Kidney tubule cell (primary cell): Measurements from ENCODE around the gene C17orf100.
"Not testable (repeated sequence)": the region's sequence is repeated elsewhere in the genome, so short reads cannot be mapped to it uniquely, and the experiment has no call there.

Source experiments
- DNase-seq: peaks from one replicate; pipeline ENCODE4 v3.0.0-alpha.2; 2018; ENCODE audit warnings: low spot score

C17orf100 gene

DNA sequence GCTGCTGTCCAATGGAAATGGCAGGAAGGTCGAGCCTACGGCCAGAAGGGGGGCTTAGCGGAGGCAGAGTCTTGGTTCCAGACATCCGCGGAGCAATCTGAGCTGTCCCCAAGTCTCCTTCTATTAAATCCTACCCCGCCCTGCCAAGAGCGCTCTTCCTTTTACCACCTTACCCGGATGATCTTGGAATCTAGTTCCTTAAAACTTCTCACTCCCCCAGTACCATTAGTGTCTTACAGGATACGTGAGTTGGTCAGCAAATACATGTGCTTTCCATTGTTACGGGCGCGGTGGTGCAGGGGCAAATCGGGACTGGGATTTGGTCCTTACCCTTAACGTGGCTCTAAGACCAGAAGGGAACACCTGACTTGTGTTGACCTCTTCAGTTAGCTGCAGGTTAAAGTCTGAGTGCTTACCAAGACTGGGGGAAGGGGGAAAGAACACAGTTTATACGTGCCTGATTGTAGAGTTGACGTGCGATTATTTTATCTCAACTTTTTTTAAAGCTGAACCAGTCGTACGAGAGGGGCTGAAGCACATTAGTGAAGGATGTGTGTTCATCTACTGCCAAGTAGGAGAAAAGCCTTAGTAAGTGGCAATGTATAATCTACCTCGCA, 10.2 kb upstream of the C17orf100 start:
- DNase-seq: no peak

DNA sequence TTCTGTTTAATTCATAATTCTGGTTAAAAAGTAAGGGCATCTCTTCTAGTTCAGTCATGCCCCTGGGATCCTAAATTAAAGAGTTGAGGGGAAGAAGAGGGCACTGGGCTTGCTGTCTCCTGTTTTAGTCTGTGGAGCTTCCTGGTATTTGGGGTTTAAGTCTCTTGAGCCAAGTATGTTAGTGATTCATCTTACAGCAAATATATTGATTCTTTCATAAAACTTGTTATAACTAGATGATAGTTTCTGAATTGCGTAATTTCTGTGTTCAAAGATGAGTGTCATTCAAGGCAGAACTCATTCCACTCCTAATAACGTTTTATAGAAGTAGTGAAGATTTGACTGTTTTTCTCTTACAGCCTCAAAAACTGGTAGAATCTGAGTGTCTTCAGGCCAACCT, 9.0 kb upstream of the C17orf100 start:
- DNase-seq: no peak

DNA sequence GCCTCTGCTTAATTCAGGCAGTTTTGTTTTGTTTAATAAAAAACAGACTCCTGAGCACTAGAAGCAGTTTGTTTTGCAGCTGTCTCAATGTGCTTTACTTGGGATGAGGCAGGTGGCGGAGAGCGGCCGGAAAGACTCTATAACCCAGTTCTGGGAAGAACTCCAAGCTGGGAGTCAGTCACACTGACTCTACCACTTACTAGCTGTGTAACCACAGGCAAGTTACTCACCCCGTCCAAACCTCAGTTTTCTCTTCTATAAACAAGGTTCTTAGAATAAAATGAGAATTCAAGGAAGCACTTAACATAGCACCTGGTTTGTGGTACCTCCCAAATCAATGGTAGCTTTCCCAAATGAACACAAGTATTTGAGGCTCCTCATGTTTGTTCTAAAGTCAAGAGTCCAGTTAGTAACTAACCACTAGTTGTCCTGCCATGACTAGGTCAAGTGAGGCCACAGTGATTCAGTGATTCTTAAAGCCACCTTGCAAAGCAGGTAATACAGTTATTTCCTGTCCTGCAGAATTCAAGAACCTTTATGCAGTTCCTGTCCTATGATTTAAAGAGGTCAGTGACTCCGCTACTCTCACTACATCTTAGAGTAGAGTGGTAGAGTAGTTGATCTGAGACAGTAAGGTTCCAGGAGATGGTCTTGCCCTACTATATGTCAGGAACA, 8.0 kb upstream of the C17orf100 start:
- peak; percentile 28 for DNase-seq

DNA sequence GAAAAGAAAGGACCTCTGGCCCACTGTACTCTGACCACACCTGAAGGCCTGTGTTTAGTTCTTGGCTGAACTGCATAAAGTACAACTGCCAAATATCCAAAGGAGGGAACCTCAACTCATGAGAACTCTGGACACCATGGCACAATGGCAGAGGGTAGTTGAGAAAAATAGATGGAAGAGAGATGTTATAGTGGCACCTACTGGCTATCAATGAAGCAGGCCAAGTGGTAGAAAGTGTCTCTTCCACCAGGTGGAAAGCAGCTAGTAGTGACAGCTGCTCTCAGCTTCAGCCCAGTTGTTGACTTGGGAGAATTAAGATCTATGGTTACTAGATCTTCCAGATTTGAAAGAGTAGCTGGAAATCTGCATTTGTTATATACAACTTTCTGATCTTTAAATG, 3.4 kb upstream of the C17orf100 start:
- peak; percentile 35 for DNase-seq

DNA sequence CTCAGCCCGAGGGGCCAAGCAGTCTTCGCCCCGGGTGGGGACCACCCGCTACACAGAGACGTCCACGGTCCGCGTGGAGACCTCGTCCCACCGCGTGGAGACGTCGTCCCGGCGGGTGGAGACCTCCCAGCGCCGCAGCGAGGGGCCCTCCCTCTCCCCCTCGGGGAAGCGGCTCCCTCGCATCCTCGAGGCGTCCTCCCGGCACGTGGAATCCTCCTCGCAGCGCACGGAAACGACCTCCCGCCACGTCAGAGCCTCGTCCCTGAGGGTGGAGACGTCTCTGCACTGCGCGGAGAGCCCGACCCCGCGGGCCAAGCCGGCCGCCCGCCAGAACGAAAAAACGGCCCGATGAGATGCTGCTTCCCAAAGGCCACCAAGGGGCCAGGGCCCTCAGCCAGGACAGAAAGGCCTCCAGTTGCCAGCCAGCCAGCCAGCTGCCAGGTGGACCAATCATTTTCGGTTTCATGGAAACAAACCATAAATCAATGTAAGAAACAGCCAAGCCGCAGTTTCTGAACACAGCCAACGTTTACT, 424 bp downstream of the C17orf100 start:
- DNase-seq: peak; percentile 52

DNA sequence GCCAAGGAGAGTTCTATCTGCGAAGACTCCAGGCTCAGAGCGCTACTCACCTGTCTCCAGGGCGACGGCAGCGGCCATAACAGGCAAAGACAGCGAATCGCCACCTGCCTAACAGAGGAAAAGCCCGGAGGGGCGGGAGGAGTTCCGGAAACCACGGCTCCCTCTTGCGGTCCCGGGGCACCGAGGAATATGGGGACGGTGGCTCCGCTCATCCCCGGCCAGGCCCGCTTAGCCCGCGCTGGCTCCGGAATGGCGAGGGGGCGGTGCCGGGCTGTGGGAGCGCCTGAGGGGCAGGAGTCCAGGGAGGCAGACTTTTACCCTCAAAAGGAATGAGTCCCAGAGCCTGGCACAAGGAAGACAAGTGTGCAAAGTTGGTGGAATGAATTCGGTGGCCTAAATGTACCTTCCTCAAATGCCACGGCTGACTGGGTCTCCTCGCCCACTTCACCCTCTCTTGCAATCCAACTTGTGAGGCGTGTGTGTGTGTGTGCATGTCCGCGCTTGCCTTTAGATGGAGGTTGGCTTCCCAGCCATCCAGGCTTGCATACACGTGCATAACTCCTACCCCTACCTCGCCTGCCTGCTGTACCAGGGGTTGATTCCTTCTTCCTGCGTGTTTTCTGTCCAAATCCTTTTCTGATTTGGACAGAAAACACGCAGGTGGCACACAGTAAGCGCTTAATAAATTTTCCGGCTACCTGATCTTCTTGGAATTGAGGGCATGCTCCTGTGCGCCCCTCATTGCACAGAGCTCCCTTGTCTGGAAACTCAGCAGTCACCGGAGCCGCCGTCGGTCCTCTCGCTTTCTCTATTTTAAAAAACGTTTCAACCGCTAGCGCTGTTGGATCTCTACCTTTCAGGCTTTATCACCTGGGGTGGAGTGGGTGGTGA, 3.5 kb downstream of the C17orf100 start:
- peak; percentile 80 for DNase-seq

DNA sequence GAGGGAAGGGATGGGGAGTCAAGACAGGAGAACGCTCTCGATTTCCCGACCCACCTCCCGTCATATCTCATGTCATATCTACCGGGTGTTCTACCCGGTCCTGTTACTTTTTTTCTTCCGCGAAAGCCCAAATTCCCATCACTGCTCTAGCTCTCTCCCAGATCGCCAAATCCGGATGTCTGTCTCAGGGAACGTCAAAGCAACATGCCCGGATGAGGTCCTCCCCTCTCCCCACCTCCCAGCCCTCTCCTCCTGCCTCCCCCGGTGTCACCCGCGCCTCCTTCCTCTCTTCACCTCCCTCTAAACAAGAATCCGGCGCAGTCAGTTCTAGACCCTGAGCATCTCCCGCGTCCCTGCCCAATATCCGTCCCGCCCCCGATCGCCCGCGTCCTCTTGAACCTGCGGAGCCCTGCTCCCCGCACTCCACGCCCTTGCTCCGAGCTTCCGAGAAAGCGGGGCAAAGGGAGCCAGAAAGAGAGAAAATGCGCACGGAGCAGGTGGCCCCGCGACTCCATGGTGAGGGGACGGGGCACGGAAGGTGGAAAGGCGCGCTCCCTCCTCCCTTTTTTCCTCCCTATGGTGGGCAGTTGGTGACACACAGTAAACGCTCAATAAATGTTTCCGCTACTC, 4.3 kb downstream of the C17orf100 start:
- not testable (repeated sequence) for DNase-seq

DNA sequence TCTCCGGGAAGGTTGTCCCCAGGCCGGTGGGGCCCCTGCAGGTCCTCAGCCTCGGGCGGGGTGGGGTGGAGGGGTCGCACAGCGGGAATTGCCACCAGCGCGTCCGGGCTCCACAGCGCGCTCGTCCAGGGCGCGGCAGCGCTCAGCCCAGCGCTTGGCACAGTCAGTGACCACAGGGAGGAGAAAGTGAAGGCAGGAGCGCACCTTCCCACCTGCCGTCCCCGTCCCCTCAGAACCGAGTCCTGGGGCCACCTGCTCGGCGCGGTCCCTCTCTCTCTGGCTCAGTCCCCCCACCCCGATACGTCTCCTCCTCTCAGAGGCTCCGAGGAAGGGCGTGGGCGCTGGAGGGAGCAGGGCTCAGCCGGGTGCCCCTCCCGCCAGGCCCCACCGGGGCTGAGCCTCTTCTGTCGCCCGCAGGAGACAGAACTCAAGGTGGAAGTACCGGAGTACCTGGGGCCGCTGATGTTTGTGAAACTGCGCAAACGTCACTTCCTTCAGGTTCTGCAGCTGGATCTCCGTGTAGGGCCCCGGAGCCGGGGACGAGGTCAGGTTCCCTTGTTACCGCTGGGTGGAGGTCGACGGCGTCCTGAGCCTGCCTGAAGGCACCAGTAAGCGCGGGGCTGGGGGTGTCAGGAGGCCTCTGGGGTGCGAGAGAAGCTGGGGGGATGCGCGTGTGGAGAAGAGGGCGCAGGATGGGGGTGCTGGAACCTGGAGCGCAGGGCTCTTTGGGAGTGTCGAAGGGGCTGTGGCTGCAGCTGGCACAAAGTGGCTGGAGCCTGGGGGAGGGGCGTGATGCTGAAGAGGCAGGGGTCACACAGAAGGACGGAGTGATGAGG, 5.5 kb downstream of the C17orf100 start:
- peak; percentile 31 for DNase-seq

DNA sequence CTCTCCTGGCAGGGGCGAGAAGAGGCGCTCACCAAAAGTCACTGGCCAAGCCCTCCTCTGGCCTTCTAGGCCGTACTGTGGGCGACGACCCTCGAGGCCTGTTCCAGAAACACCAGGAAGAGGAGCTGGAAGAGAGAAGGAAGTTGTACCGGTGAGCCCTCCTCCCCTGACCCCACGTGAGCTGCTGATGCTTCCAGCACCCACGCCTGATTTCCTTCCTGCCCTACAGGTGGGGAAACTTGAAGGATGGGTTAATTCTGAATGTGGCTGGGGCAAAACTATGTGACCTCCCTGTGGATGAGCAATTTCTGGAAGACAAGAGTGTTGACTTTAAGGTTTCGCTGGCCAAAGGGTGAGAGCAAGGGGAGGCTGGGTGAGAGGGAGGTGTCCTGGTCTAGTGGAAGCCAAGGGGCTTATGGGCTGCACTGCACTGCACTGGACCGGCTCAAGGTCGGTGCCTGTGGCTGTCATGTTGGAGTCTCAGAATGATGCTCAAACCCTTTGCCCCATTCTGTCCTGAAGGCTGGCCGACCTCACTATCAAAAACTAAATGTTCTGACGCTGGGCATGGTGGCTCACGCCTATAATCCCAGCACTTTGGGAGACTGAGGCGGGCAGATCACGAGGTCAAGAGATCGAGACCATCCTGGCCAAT, 6.2 kb downstream of the C17orf100 start:
- no peak for DNase-seq

DNA sequence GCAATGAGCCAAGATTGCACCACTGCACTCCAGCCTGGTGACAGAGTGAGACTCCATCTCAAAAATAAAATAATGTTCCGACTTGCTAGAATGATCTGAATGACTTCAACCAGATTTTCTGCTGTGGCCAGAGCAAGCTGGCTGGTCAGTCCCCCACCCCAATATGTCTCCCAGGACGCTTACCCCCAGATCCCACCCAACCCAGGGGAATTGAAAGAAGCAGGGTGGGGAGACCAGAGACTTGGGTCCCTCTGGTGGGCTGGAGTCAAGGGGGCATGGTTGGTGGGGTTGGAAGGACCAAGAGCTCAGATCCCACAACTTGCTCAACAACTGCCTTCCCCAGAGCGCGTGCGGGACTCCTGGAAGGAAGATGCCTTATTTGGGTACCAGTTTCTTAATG, 6.8 kb downstream of the C17orf100 start:
- DNase-seq: not testable (repeated sequence)

DNA sequence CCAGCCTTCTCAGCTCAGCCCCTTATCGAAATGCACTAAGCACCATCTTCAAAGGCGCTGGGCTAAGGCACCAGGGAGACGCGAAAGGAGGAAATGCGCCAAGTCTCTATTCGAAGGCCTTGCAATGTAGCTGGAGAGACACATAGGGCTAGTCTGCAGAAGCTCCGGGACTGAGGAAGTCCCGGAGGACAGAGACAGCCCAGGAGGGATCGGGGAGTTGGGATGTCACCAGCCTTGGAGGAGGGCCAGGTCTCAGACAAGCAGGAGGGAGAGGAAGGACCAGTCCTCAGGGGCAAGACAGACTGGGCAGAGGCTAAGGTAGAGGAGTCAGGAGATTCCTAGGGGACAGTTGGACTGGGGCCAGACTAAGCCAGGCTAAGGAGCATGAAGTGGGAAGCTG, 8.5 kb downstream of the C17orf100 start:
- DNase-seq: no peak

DNA sequence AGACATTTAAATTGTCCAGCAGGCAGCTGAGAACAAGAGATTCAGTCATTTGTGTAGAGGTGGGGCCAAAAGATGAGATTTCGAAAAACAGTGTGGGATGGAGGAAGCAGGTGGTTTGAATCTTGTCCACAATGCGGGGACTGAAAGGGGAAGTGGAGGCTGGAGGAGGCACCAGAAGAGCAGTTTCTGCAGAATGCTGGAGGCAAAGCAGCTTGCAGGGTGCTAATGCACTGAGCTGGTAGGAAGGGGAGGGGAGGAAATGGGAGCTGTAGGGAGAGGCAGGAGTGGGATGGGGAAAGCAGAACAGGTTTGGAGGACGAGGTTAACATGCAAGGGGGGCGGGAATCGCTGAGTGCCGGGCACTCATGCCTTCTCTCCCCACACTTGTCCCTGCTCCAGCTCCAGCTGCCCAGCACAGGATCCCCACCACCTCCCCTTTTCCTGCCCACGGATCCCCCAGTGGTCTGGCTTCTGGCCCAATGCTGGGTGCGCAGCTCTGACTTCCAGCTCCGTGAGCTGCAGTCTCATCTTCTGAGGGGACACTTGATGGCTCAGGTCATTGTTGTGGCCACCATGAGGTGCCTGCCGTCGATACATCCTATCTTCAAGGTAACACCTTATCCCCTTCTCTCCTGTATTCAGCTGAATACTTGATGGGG, 9.4 kb downstream of the C17orf100 start:
- DNase-seq: no peak

DNA sequence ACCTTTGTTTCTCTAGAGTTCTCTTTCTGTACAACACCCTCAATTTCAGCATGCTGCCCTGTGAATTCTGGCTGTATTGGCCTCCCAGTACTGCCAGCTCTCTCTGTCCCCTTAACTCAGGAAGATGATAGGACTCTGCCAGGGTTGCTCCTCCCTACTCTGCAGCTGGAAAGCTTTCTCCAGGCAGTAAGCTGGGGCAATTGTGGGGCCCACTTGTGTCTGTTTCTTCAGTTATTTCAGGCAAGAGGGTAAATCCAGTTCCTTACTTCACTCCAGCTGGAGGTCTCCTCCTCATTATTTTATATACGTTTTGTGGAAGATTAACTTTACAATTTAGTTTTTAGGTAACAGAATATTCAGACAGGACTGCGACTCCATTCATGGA, 9.9 kb downstream of the C17orf100 start:
- no peak for DNase-seq

DNA sequence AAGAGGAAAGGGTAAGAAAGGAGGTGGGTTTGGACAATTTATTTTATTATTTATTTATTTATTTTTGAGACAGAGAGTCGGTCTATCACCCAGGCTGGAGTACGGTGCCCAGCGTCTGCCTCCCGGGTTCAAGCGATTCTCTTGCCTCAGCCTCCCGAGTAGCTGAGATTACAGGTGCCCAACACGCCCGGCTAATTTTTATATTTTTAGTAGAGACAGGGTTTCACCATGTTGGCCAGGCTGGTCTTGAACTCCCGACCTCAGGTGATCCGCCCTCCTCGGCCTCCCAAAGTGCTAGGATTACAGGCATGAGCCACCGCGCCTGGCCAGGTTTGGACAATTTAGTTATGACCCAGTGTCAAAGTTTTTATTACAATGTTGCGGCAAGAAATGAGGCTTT, 11.6 kb downstream of the C17orf100 start:
- DNase-seq: not testable (repeated sequence)

DNA sequence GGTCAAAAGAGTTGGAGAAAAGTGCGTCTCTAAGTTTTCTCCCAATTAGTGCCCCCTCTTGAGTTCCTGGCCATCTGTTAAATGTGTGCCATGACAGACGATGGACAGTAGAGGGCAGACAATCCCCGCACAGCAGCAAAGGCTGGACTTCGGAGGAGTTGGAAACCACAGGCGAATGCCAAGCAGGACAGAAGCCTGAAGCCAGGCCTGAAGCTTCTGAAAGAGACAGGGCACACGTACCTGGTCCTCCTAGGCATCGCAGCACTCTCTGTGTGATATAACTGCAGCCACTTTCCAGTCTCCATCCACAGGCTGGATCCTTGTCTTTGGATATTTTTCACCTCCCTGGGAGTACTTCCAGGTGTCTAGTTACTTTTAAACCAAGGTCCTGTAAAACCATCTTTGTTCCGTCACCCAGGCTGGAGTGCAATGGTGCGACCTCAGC, 14.5 kb downstream of the C17orf100 start:
- DNase-seq: peak; percentile 82

DNA sequence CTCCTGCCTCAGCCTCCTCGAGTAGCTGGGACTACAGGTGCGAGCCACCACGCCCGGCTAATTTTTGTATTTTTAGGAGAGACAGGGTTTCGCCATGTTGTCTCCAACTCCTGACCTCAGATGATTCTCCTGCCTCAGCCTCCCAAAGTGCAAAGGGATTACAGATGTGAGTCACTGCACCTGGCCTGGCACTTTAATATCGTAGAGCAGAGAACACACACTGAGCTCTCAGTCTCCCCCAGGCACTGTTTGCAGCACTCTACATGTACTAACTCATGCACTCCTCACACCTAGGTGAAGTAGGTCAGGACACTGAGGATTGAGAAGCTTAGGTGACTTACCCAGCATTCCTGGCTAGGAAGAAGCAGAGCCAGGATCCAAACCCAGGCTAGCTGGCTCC, 15.0 kb downstream of the C17orf100 start:
- DNase-seq: no peak

DNA sequence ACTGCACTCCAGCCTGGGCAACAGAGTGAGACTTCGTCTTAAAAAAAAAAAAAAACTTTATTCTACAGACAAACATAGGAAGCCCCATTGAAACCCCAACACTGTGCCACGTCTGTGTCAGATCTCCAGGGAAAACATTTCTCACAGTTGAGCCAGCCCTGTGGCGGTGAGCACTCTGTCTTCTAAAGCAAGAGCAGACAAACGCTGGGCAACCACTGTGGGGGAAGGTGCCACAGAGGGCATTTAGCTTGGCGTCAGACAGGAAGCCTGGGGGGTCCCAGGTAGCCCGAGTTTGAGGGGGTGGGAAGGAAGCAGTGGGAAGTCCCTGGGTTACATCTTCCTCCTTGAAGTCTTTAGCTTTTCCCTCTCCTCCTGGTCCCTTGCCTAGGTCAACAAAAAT, 16.0 kb downstream of the C17orf100 start:
- DNase-seq: no peak

DNA sequence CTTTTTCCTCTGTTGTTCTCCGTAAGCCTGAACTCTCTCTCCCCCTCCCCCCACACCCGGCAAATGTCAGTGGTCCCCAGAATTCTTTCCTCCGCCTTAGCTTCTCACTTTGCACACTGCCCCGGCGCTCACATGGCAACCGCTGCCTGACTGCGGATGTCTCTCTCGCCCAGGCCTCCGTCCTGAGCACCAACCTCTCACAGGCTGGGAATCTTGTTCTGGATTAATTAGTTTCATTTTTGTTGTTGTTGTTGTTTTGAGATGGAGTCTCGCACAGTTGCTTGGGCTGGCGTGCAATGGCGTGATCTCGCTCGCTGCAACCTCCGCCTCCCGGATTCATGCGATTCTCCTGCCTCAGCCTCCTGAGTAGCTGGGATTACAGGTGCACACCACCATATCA, 16.7 kb downstream of the C17orf100 start:
- DNase-seq: no peak

DNA sequence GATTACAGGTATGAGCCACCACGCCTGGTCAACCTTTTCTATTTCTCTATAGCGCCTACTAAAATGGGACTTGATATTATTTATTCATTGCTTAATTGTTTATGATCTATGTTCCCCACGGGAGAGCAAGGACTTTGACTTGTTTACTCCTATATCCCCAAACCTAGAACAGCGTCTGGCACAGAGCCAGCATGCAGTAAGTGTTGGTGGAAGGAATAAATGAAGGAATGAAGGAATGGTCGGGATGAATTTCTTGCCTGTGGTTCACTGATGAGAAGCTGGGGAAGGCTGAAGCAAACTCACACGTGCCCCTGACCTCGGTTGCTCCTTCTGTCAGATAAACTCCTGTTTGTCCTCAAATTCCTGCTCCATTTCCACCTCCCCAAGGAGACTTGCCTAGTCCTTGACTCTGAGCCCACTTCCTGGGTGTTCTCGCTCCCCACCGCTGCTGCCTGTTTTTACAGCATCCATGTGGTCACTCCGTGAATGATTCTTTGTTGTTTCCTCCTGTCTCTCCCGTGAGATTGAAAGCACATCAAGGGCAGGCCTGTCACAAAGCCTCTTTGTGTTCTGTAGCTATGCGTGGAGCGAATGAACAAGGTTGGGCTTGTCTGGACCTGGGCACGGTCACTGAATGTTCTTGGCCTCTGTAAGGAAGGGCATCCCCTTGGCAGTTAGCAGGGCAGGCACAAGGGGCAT, 17.3 kb downstream of the C17orf100 start:
- DNase-seq: no peak
